ENCODE data around the gene FARSA.
"Not testable (repeated sequence)": the region's sequence is repeated elsewhere in the genome, so short reads cannot be mapped to it uniquely, and the experiment has no call there.

Gene FARSA

DNA sequence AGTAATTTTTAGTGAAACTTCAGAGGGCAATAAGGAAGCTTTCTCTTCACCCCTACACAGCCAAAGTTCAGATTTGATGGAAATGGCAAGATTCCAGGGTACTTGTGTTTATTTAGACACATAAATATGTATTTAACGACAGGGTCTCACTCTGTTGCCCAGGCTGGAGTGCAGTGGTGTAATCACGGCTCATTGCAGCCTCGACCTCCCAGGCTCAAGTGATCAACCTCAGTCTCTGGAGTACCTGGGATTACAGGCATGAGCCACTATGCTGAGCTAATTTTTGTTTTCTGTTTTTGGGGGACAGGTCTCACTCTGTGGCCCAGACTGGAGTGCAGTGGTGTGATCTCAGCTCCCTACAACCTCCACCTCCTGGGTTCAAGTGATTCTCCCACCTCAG is 12.5 kb downstream of the FARSA start:
- peaks cover 43% of the 10 kb centered on the region for H3K36me3 ChIP-seq
- no peak for TF ChIP-seq CTCF (IDR thresholded peaks at IDR 0.05; ENCODE audit: low read depth, low read length)
- no peaks in the 10 kb centered on the region for H3K27me3 ChIP-seq (ENCODE audit: insufficient read depth, low read depth, severe bottlenecking)
- no peak overlapping the region for H3K4me3 ChIP-seq (ENCODE audit: low read depth, low read length)
- no peak overlapping the region for H3K27ac ChIP-seq
- no peaks in the 10 kb centered on the region for H3K9me3 ChIP-seq (ENCODE audit: severe bottlenecking)
- DNase-seq, result no peak

DNA sequence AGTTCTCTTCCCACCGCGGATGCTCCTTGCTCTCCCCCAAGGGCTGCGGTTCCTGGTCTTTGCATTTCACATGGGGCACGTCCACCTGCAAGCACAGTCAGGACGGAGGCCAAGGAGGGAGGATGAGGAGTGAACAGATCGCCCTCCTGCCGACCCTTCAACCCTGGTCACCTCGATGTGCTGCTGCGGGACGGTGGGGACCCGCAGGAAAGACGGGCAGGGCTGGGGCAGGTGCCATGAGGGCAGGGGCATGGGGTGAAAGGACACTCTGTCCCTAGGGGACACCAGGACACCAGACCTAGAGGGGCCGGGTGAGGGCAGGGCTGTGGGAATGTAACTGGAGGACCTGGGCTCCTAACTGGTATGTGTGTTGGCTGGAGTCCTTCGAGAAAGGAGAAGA is 15.3 kb downstream of the FARSA start:
- H3K27me3 ChIP-seq (ENCODE audit: insufficient read depth, low read depth, severe bottlenecking), result no peaks in the 10 kb centered on the region
- no peaks in the 10 kb centered on the region for H3K9me3 ChIP-seq (ENCODE audit: severe bottlenecking)
- H3K27ac ChIP-seq, result no peak overlapping the region
- no peak for TF ChIP-seq CTCF (IDR thresholded peaks at IDR 0.05; ENCODE audit: low read depth, low read length)
- H3K4me3 ChIP-seq (ENCODE audit: low read depth, low read length), result no peak overlapping the region
- DNase-seq, result no peak
- peaks cover 21% of the 10 kb centered on the region for H3K36me3 ChIP-seq

GRCh38 chr19:12915860-12916259 is 17.7 kb downstream of the FARSA start:
- not testable (repeated sequence) for H3K36me3 ChIP-seq; H3K4me3 ChIP-seq (ENCODE audit: low read depth, low read length); H3K9me3 ChIP-seq (ENCODE audit: severe bottlenecking); H3K27ac ChIP-seq; H3K27me3 ChIP-seq (ENCODE audit: insufficient read depth, low read depth, severe bottlenecking); DNase-seq

- no peak for TF ChIP-seq CTCF (IDR thresholded peaks at IDR 0.05; ENCODE audit: low read depth, low read length)
- H3K27me3 ChIP-seq (ENCODE audit: insufficient read depth, low read depth, severe bottlenecking), result no peaks in the 10 kb centered on the region
- peaks cover 5% of the 10 kb centered on the region for H3K36me3 ChIP-seq
- no peaks in the 10 kb centered on the region for H3K9me3 ChIP-seq (ENCODE audit: severe bottlenecking)
- no peak for DNase-seq
- H3K27ac ChIP-seq, result peak overlapping the region; percentile 90
- no peak overlapping the region for H3K4me3 ChIP-seq (ENCODE audit: low read depth, low read length)
These were observed 19.4 kb downstream of the FARSA start for GRCh38 chr19:12913851-12914690.

- peak overlapping the region; percentile 90 for H3K27ac ChIP-seq
- DNase-seq, result peak; percentile 95
These were observed 20.4 kb downstream of the FARSA start for GRCh38 chr19:12913011-12913561.

More at GRCh38 chr19:12913011-12913561, 20.4 kb downstream of the FARSA start:
- no peaks in the 10 kb centered on the region for H3K9me3 ChIP-seq (ENCODE audit: severe bottlenecking)
- H3K36me3 ChIP-seq, result peaks cover 5% of the 10 kb centered on the region
- peak overlapping the region; percentile 40 for H3K4me3 ChIP-seq (ENCODE audit: low read depth, low read length)
- TF ChIP-seq CTCF (IDR thresholded peaks at IDR 0.05; ENCODE audit: low read depth, low read length), result no peak
- H3K27me3 ChIP-seq (ENCODE audit: insufficient read depth, low read depth, severe bottlenecking), result no peaks in the 10 kb centered on the region
